GM19328 (cell line): ENCODE results near the gene CMKLR1.

Source experiments
- ATAC-seq: cut with Tn5 transposase; IDR thresholded peaks from one replicate; pipeline ENCODE4 v1.9.1; 2021; ENCODE audit warnings: mild to moderate bottlenecking, moderate library complexity; ENCODE audit not compliant: unreplicated experiment

The CMKLR1 gene

GRCh38 chr12:108363165-108363564 lies 24.1 kb upstream of the CMKLR1 start:
- no peak for ATAC-seq

GRCh38 chr12:108361606-108362005 lies 22.5 kb upstream of the CMKLR1 start:
- ATAC-seq = no peak

- ATAC-seq = no peak
These were observed 21.4 kb upstream of the CMKLR1 start for GRCh38 chr12:108360487-108360886.

- ATAC-seq = no peak
These were observed 20.9 kb upstream of the CMKLR1 start for GRCh38 chr12:108360057-108360456.

- ATAC-seq = no peak
These were observed 19.5 kb upstream of the CMKLR1 start for GRCh38 chr12:108358580-108358965.

GRCh38 chr12:108357834-108358579 lies 18.9 kb upstream of the CMKLR1 start:
- no peak for ATAC-seq

GRCh38 chr12:108356835-108357806 lies 18.0 kb upstream of the CMKLR1 start:
- ATAC-seq = no peak

- ATAC-seq = no peak
These were observed 16.0 kb upstream of the CMKLR1 start for GRCh38 chr12:108355069-108355468.

- no peak for ATAC-seq
These were observed 13.5 kb upstream of the CMKLR1 start for GRCh38 chr12:108352591-108352990.

- ATAC-seq = no peak
These were observed 11.4 kb upstream of the CMKLR1 start for GRCh38 chr12:108350511-108350910.

GRCh38 chr12:108349278-108349688 lies 10.2 kb upstream of the CMKLR1 start:
- ATAC-seq = no peak

- ATAC-seq = no peak
These were observed 9.7 kb upstream of the CMKLR1 start for GRCh38 chr12:108348842-108349241.

- ATAC-seq = no peak
These were observed 7.9 kb upstream of the CMKLR1 start for GRCh38 chr12:108346727-108347710.

GRCh38 chr12:108345716-108346633 lies 6.9 kb upstream of the CMKLR1 start:
- ATAC-seq = no peak

- ATAC-seq = no peak
These were observed 3.9 kb upstream of the CMKLR1 start for GRCh38 chr12:108342985-108343384.

- no peak for ATAC-seq
These were observed 3.0 kb upstream of the CMKLR1 start for GRCh38 chr12:108341854-108342847.

GRCh38 chr12:108341356-108341755 lies 2.2 kb upstream of the CMKLR1 start:
- ATAC-seq = no peak

- no peak for ATAC-seq
These were observed 926 bp upstream of the CMKLR1 start for GRCh38 chr12:108340037-108340436.
